HepG2 (cell line): Measurements from ENCODE around the gene SLAMF8. TPM values are rescaled to one million over a fixed set of nuclear protein-coding genes. Genes with fewer than 3 reads are reported as not detected.

Experiments
- ATAC-seq: fragments of 200-7000 bp; cut with Tn5 transposase; 3 replicates; pipeline ENCODE4 v1.9.1; 2020; ENCODE audit warnings: mild to moderate bottlenecking, moderate library complexity
- BruUV-seq: library from RNA; stranded (reverse); fragments of 400-500 nt; replicated peaks from 2 replicates; lab custom pipeline; 2021; lab: Mats Ljungman, UMichigan
- CTCF ChIA-PET: fragments of 300-600 bp; formaldehyde crosslinking; extraction: SDS; loops from one replicate; lab custom pipeline; 2021; ENCODE audit warnings: low total read pairs, inconsistent platforms, low intra/inter-chr PET ratio; lab: Yijun Ruan, JAX
- POLR2A ChIA-PET: fragments of 350-600 bp; sonication (Branson Sonifier 250); formaldehyde crosslinking; loops from one replicate; lab custom pipeline; 2020; ENCODE audit warnings: antibody characterized with exemption, inconsistent platforms; lab: Yijun Ruan, JAX
- DNase-seq: peaks from one replicate; pipeline ENCODE4 v3.0.0-alpha.2; 2015; ENCODE audit warnings: low spot score
- FAIRE-seq: peaks from 3 replicates; lab custom pipeline; 2011; peaks lifted over from hg19 to GRCh38; lab: Jason Lieb, UNC
- H2AFZ ChIP-seq: one replicate; pipeline ENCODE4 v1.6.1; 2011; ENCODE audit warnings: low read length, inconsistent platforms
- H3K27ac ChIP-seq: fragments of 300-600 bp; 3 replicates; pipeline ENCODE4 v1.8.0; 2011; ENCODE audit warnings: mixed run types, mild to moderate bottlenecking, mixed read lengths, low read length, inconsistent platforms; ENCODE audit not compliant: insufficient read depth; ENCODE audit errors: extremely low read length
- H3K27me3 ChIP-seq, 2 experiments: fragments of 200-600 bp in 1 of 2; 2 replicates in 1 of 2; 3 replicates in 1 of 2; pipeline versions ENCODE4 v1.6.0 to v1.8.0; 2011; ENCODE audit warnings: low read length in 2 of 2, mild to moderate bottlenecking in 2 of 2, moderate library complexity in 2 of 2, inconsistent platforms in 1 of 2; ENCODE audit not compliant: insufficient read depth in 2 of 2, control insufficient read depth in 1 of 2
- H3K36me3 ChIP-seq, 2 experiments: fragments of 200-600 bp in 1 of 2; replicated peaks in 1 of 2; 2 replicates in 1 of 2; 3 replicates in 1 of 2; pipeline versions ENCODE4 v1.5.1 to v1.8.0; 2011; ENCODE audit warnings: low read length in 2 of 2, inconsistent platforms in 1 of 2; ENCODE audit not compliant: insufficient read depth in 2 of 2, control insufficient read depth in 1 of 2
- H3K4me1 ChIP-seq: 2 replicates; pipeline ENCODE4 v1.5.1; 2012; ENCODE audit warnings: low read length, inconsistent platforms; ENCODE audit not compliant: insufficient read depth
- H3K4me2 ChIP-seq: 2 replicates; pipeline ENCODE4 v1.6.0; 2011; ENCODE audit warnings: low read depth, low read length, inconsistent platforms
- H3K4me3 ChIP-seq, 3 experiments: fragments of 200-600 bp in 1 of 3; sonication (generic), shearing (Covaris generic) in 1 of 3; replicated peaks in 1 of 3; 2 replicates each; pipeline ENCODE4 v1.5.1; 2011 to 2016; ENCODE audit warnings: low read length in 3 of 3, inconsistent platforms in 2 of 3, low read depth in 2 of 3, mild to moderate bottlenecking in 2 of 3, control low read depth in 1 of 3, mixed read lengths in 1 of 3; ENCODE audit not compliant: insufficient read depth in 1 of 3
- H3K79me2 ChIP-seq: one replicate; pipeline ENCODE4 v1.6.1; 2011; ENCODE audit warnings: low read length, inconsistent platforms; ENCODE audit not compliant: insufficient read depth
- H3K9ac ChIP-seq: 2 replicates; pipeline ENCODE4 v1.6.0; 2011; ENCODE audit warnings: mild to moderate bottlenecking, low read depth, low read length, inconsistent platforms; ENCODE audit not compliant: insufficient read depth
- H3K9me3 ChIP-seq: 2 replicates; pipeline ENCODE4 v1.5.1; 2012; ENCODE audit warnings: mild to moderate bottlenecking, low read length
- H4K20me1 ChIP-seq: 2 replicates; pipeline ENCODE4 v1.6.0; 2011; ENCODE audit warnings: inconsistent platforms, mild to moderate bottlenecking, low read length, moderate library complexity; ENCODE audit not compliant: insufficient read depth
- RFX1 ChIP-seq: fragments of 450-650 bp; IDR thresholded peaks from 2 replicates; pipeline ENCODE4 v1.6.1; 2017
- ZNF230 ChIP-seq: sonication (generic); formaldehyde crosslinking; IDR thresholded peaks from 2 replicates; pipeline ENCODE4 v1.4.0; 2020; ENCODE audit warnings: mild to moderate bottlenecking, missing genetic modification reagents
- ZNF362 ChIP-seq: sonication (generic); formaldehyde crosslinking; IDR thresholded peaks from 2 replicates; pipeline ENCODE4 v1.4.0; 2020; ENCODE audit warnings: missing genetic modification reagents, mild to moderate bottlenecking, borderline replicate concordance
- ZNF460 ChIP-seq: sonication (generic); formaldehyde crosslinking; IDR thresholded peaks from 2 replicates; pipeline ENCODE4 v1.5.1; 2020; ENCODE audit warnings: missing genetic modification reagents, mild to moderate bottlenecking, borderline replicate concordance
- ZNF572 ChIP-seq: sonication (generic); formaldehyde crosslinking; IDR thresholded peaks from 2 replicates; pipeline ENCODE4 v1.5.1; 2020; ENCODE audit warnings: mild to moderate bottlenecking, missing genetic modification reagents
- ZNF709 ChIP-seq: sonication (generic); formaldehyde crosslinking; IDR thresholded peaks from 2 replicates; pipeline ENCODE4 v1.5.0; 2020; ENCODE audit warnings: mild to moderate bottlenecking, missing genetic modification reagents
- WGBS: methylation state at CpG from one replicate; pipeline ENCODE4 v1.1.6; 2017; ENCODE audit warnings: low lambda C conversion rate; 5-methylcytosine and 5-hydroxymethylcytosine counted together
- in situ Hi-C: cut with HindIII; loops from 2 replicates; pipeline ENCODE4 v1.10.0; 2017; ENCODE audit warnings: low pct_unique_long_range_greater_than_20kb; ENCODE audit not compliant: extremely low pct_ligation_motif_present
- intact Hi-C: fragments of 100-400 bp; cut with micrococcal nuclease; formaldehyde crosslinking; loops from one replicate; pipeline ENCODE4 v1.10.0; 2022; ENCODE audit not compliant: unreplicated experiment
- polyA plus RNA-seq, 8 experiments: library from polyadenylated mRNA; depleted of rRNA in 3 of 8; stranded (reverse) in 7 of 8; unstranded in 1 of 8; fragments of >200 nt; fragmentation: Illumina TruSeq in 4 of 8; extraction: Trizol in 4 of 8; gene quantifications; 2 replicates each; pipeline versions ENCODE4 v1.2.1 to v1.2.3, GENCODE V29; 2011 to 2016; ENCODE audit warnings: low read depth in 4 of 8, missing spikeins in 1 of 8, mixed read lengths in 1 of 8; ENCODE audit not compliant: insufficient read depth in 1 of 8
- total RNA-seq, 5 experiments: library from RNA; depleted of rRNA; stranded (reverse); fragments of >200 nt; fragmentation: Illumina TruSeq; extraction: Trizol; gene quantifications; 2 replicates each; pipeline ENCODE4 v1.2.3, GENCODE V29; 2016; ENCODE audit warnings: low read depth in 1 of 5
- TF ChIP-seq, protein P1 (sequence below): sonication (generic); formaldehyde crosslinking; IDR thresholded peaks from 2 replicates; pipeline ENCODE4 v1.5.1; 2020; ENCODE audit warnings: mild to moderate bottlenecking, moderate library complexity, missing genetic modification reagents
- TF ChIP-seq, protein P2 (sequence below): sonication (generic); formaldehyde crosslinking; IDR thresholded peaks from 2 replicates; pipeline ENCODE4 v1.5.0; 2020; ENCODE audit warnings: mild to moderate bottlenecking, low read depth, missing genetic modification reagents, borderline replicate concordance
- TF ChIP-seq, protein P3 (sequence below): sonication (generic); formaldehyde crosslinking; IDR thresholded peaks from 2 replicates; pipeline ENCODE4 v1.4.0; 2020; ENCODE audit warnings: missing genetic modification reagents, low read depth, mild to moderate bottlenecking, borderline replicate concordance

SLAMF8 gene
- total and polyA plus RNA-seq, 2 of the 13 experiments (the other 11 are each of a cell fraction or from before 2014, with no cell fraction given) = not detected

DNA sequence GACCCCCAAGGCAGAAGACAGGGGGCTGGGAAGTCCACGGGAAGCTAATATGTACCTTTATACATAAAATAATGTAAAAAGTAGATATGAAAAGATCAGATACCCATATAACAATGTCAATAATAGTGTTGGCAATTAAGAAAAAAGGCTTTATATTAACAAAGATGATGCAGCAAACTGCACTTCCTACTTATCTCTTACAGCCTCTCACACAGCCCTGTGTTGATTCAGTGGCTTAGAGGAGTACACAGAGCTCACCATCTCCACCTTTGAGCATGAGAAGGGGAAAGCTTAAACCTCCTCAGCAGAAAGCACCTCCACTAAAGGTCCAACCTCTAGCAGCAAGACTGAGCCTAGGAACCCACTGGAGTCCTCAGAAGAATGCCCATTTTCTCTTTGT lies 42.9 kb downstream of the SLAMF8 start:
- no peak for ATAC-seq
- POLR2A ChIA-PET = no interaction called here
- no peaks in the 10 kb centered on the region for H3K36me3 ChIP-seq
- H3K4me1 ChIP-seq = no peaks in the 10 kb centered on the region
- H3K4me2 ChIP-seq = no peak overlapping the region
- intact Hi-C loops = no loop called here
- H3K27me3 ChIP-seq = peaks cover 5 to 17% of the 10 kb centered on the region in 2 experiments; a peak in 4 of 5 replicates
- no peak for TF ChIP-seq ZNF230
- TF ChIP-seq ZNF709 (CRISPR knock-in tag) = no peak
- TF ChIP-seq ZNF460 = no peak
- TF ChIP-seq ZNF572 (CRISPR knock-in tag) = no peak
- TF ChIP-seq RFX1 = no peak
- TF ChIP-seq, protein P1, sequence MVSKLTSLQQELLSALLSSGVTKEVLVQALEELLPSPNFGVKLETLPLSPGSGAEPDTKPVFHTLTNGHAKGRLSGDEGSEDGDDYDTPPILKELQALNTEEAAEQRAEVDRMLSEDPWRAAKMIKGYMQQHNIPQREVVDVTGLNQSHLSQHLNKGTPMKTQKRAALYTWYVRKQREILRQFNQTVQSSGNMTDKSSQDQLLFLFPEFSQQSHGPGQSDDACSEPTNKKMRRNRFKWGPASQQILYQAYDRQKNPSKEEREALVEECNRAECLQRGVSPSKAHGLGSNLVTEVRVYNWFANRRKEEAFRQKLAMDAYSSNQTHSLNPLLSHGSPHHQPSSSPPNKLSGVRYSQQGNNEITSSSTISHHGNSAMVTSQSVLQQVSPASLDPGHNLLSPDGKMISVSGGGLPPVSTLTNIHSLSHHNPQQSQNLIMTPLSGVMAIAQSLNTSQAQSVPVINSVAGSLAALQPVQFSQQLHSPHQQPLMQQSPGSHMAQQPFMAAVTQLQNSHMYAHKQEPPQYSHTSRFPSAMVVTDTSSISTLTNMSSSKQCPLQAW = no peak
- TF ChIP-seq, protein P2, sequence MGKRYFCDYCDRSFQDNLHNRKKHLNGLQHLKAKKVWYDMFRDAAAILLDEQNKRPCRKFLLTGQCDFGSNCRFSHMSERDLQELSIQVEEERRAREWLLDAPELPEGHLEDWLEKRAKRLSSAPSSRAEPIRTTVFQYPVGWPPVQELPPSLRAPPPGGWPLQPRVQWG (CRISPR knock-in tag) = no peak
- no peak for TF ChIP-seq ZNF362 (CRISPR knock-in tag)
- TF ChIP-seq, protein P3, sequence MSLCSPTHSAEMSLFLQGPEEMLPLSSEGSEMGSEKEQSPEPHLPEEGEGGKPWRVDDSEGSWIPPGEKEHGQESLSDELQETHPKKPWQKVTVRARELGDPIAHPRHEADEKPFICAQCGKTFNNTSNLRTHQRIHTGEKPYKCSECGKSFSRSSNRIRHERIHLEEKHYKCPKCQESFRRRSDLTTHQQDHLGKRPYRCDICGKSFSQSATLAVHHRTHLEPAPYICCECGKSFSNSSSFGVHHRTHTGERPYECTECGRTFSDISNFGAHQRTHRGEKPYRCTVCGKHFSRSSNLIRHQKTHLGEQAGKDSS (CRISPR knock-in tag) = no peak
- TF ChIP-seq, all 625 proteins: peak for 0
- FAIRE-seq = no peak
- DNase-seq = no peak
- in situ Hi-C loops = no loop called here
- Histone ChIP-seq H3K9me3 (no peaks in the 10 kb centered on the region), H3K27ac (no peak overlapping the region), H3K9ac (no peak overlapping the region), H3K4me3 (no peak overlapping the region), H2AFZ (no peak overlapping the region), H3K79me2 (no peaks in the 10 kb centered on the region), H4K20me1 (no peaks in the 10 kb centered on the region)
- CTCF ChIA-PET = no interaction called here
- BruUV-seq = no TSS peak
- 5% methylated on average over 1 of the region's 1 CpG for WGBS
